ENCODE data around the gene CHRNB2.

Gene CHRNB2

DNA sequence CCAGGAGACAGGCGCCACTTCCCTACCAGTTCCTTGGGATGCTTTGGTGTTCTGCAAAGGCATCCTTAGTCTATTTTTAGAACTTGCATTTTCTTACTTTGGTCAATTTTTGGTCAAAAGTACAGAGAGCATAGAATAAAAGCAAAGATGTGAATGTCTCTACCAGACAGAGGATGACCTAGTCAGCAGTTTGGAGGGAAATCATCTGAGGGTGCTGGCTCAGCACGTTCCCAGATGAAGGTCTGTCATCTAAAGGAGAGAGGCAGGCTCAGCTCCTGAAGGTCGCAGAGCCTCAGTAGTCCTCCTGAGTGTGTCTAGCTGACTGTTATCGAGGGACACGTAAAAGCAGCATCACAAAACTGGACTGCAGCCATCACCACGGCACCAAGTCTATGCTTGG lies 15.3 kb downstream of the CHRNB2 start:
- DNase-seq: no peak

DNA sequence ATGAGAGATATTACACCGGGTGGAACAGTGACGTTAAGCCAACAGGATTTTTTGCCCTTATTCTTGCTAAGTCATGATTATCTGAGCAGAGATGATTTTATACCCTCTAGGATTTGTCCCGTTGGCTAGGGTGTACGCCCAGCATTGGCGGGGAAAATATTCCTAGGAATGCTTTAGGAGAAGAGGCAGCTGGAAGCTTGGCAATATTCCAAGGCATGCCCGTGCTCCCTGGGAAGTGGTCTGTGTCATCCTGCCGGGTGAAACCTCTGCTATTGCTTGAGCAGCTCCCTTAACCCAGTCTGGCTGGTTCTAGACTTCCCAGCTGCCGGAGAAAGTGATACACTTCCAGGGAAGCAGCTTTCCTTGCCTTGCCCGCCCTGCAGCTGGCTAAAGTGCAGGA lies 16.2 kb downstream of the CHRNB2 start:
- DNase-seq: no peak

DNA sequence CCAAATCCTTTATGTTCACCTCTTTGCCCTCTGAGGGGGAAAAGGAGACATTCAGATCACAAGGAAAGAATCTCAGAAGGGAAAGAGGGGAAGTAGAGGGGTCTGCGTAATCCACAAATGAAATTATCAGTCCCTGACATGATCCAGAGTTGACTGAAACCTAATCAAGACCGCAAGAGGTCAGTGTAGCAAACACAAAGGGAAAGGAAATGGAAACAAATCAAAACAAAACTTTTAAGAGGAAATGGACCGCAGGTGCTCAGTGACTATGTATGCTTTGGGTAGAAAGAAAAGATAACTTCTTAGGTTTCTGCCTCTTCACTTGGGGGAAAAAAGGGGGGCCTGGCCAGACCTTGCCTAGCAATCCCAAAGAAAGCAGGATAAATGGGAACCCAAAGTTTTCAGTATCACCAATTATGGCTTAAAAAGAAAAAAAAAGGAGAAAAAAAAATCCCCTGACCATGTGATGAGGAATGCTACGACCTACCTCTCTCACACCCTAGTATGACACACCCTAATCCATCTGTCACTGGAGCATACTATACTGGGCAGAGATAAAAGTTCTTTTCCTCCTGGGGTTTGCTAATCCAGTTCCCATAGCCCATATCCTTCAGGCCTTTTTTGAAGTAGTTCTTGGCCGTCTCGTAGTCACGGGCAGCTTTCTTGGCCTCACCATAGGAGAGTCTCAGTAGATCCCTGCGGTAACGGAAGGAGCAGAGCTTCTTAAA lies 16.9 kb downstream of the CHRNB2 start:
- no peak for DNase-seq

DNA sequence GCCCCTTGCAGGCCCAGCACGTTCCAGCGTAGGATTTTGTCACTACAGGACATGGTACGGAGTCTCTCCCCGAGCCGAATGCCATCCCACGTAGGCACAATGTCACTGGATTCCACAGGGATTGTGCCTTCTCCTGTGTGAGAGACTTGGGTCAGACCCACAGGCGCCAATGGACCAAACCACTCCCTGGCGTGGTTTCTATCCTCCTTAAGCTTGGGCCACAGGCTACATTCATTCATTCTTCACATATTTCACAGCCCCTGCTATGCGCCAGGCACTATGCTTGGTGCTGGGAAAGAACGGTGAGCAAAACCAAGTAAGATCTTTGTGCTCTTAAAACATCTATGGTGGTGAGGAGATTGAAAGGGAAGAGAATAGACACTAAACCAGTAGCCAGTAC lies 18.7 kb downstream of the CHRNB2 start:
- no peak for DNase-seq

DNA sequence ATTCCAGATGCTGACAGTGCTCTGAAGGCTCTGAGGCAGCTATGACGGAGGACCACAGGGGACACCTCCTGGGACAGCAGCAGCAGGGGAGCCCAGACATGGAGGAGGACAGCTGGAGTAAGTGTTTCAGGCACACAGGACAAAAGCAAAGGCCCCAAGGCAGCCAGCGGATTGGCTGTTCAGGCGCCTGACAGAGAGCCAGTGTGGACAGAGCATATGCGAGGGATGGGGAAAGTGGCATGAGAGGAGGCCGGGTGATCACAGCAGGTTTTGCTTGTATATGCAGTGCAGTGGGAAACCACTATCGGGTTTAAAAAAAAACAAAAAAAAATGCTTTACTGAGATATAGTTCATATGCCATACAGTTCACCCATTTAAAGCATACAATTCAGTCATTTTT lies 19.1 kb downstream of the CHRNB2 start:
- no peak for DNase-seq

DNA sequence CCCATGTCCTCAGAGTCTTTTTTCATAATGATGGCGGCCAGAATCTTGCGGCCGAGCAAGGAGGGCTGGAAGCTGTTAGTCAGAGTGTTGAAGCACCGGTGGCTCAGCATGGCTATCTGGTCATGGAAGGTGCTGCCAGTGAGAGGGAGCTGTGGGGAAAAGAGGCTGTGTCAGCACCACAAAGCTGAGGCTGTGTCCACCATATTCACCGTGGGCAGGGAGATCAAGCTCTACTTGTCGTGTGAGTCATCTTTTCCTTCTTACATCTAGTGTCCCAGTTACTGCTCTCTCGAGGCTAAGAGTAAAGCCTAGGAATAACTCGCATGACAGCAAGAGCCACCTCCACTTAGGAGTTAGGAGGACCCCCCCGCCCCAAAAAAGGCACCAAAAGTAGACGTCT lies 22.2 kb downstream of the CHRNB2 start:
- DNase-seq: no peak

DNA sequence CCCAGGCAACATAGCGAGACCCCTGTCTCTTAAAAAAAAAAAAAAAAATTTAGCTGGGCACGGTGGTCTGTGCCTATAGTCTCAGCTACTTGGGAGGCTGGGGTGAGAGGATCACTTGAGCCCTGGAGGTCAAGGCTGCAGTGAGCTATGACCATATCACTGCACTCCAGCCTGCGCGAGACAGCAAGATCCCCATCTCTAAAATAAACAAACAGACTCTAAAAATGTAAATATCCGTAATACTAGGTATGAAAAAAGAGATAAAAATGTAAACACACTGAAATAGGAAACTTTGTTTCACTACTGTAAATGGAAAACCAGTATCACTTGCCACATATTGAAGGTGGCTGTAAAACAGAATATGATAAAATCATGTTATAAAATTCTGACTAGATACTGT lies 23.2 kb downstream of the CHRNB2 start:
- DNase-seq: no peak

DNA sequence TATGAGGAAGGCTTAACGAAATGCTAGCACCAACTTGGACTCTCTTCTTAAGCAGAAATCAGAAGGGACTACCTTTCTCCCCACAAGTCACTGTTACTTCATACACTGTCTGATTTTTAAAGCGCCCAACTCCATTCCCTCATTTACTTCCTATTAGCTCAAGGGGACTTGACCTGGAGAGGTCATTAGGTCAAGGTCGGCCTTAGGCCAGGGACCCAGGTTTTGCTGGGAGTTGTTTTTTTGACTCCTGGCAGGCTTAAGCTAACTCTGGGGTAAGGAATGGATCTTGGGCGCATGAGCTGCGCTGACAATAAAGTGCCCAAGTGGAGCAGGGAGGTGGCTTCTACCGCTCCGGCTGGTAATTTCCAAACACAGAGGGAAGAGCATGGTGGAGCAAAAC lies 23.6 kb downstream of the CHRNB2 start:
- DNase-seq: no peak

DNA sequence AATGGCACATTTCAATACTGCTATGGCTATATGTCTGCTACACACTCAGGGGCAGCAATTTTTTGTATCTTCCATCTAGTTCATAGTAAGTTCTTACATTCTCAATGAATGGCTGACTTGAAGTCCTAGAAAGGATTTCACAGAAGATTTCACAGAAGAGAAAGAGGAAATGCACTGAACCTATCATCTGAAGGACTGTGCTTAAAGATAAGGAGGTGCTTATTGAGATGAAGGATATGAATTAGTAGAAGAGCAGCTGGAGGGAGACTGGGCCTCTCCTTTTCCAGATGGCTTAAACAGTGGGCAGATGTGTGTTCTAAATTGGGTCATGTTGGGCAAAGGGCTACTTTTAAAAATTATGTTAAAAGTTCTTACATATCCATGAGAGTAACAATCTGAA lies 25.8 kb downstream of the CHRNB2 start:
- no peak for DNase-seq

DNA sequence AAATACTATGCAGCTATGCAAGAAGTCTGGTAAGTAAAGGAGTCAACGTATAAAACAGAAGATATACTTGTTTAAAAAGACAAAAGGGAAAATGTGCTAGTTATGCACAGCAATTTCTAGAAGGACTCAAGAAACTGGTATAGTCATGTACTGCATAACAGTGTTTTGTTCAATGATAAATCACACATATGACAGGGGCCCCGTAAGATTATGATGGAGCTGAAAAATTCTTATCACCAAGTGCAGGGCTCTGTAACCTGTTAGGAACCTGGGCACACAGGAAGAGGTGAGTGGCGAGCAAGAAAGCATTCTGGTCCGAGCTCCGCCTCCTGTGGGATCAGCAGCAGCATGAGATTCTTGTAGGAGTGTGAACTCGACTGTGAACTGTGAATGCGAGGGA lies 27.2 kb downstream of the CHRNB2 start:
- no peak for DNase-seq

DNA sequence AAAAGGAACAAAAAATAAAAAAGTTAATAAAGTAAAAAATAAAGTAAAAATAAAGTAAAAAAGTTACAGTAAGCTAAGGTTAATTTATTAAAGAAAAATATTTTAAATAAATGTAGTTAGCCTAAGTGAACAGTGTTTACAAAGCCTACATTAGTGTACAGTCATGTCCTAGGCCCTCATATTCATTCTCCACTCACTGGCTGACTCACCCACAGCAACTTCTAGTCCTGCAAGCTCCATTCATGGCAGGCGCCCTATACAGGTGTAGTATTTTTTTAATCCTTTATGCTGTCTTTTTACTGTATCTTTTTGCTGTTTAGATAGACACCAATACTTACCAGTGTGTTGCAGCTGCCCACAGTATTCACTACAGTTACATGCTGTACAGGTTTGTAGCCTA lies 28.0 kb downstream of the CHRNB2 start:
- no peak for DNase-seq

DNA sequence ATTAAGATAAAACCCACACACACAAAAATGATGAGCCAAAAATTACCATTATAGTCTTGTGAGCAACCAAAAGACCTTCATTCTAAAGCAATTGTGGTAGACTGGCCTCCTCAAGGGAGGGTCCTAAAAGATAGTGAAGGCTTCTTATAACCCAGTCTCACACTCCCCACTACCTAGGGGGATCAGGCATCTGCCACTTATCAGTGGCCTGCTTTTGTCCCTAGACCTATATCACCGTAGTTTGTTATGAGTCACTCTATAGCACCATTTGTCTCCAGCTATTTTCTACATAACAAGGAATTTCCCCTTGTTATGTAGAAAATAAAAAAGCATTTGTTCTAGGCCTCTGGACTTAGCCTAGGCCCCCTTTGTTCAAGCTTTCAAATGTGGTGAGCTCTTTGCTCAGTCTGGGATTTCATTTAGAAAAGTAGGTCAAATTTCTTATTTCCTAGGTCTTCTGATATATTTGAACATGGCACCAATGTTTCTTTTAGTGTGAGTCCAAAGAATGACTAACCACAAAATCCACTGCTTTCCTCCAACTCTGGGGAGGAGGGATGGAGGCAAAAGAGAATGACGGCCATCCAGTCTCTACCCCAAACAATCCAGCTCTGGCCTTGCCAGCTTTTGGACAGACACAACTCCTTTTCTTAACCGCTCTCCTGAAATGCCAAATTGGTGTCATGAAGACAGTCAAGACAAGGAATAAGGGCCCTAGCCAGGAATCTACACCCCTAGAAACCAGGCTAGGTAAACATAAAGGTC lies 31.5 kb downstream of the CHRNB2 start:
- no peak for DNase-seq

DNA sequence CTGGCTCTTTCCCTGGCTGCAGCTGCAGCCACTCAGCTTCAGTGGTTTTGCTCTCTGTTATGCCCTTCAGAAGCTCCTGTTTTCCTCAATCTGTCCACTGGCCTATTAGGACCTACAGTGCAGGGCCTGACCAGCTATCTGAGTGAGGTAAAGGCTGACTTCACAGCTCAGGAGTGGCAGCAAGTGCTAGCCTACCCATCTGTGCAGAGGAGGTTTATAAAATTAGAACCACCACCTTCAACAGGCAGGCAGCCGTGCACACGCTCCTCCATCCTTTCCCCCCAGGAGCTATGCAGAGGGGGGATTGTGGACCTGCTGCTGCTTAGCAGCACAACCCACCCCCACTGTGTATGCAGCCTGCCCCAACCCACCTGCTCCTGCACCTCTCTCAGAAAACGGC lies 32.1 kb downstream of the CHRNB2 start:
- DNase-seq: no peak

DNA sequence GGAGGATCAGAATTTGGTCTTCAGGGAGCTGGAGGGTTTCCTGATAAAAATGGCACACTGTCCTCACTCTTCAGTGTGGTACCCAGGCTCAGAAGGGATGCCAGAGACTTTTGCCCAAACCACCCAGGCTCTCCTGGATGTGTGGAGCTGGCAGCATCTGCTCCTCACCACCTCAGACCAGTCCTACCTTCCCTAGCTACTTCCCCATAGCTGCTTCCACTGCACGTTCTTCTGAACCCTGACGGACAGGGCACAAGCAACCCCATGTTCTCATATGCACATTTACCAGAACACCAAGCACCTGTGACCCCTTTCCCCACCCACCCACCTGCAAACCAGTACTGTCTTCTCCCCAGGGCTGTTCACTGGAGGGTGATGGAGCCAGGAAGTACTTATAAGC lies 35.7 kb downstream of the CHRNB2 start:
- no peak for DNase-seq

DNA sequence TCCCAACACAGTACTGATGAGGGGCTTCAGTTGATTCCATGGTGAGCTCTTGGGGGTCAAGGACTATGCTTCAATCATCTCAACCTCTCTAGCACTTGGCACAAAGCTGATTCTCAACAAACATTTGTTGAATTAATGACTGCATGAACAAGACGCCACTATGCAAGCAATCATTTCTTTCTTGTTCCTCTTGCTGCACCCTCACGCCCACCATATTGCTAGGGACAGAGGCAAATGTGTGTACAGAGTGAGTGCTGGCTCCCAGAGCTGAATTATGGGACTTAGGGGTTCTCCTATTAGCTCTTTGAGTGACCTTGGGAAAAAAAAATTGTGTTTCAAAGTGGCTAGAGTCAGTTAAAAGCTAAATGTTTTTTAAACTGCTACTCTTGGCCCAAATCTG lies 38.0 kb downstream of the CHRNB2 start:
- DNase-seq: no peak

DNA sequence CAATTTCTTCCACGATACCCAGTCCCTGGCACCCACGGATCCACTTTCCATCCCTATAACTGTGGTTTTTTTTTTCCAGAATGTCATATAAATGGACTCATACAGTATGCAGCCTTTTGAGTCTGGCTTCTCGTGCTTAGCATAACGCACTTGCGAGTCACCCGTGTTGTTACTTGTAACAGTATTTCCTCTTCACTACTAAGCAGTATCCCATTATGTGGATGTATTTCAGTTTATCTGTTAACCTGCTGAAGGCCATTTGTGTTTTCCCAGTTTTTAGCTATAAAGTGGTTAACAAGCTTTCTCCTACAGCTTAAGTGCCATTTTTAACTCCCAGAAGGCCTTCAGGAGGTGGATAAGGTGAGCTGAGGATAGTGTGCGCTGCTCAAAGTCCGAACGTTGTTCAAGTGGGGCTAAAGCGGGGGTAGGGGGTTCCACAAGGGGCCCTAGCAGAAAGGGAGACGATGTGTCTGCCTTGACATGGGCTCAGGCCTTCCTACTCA lies 39.6 kb downstream of the CHRNB2 start:
- peak; percentile 12 for DNase-seq

DNA sequence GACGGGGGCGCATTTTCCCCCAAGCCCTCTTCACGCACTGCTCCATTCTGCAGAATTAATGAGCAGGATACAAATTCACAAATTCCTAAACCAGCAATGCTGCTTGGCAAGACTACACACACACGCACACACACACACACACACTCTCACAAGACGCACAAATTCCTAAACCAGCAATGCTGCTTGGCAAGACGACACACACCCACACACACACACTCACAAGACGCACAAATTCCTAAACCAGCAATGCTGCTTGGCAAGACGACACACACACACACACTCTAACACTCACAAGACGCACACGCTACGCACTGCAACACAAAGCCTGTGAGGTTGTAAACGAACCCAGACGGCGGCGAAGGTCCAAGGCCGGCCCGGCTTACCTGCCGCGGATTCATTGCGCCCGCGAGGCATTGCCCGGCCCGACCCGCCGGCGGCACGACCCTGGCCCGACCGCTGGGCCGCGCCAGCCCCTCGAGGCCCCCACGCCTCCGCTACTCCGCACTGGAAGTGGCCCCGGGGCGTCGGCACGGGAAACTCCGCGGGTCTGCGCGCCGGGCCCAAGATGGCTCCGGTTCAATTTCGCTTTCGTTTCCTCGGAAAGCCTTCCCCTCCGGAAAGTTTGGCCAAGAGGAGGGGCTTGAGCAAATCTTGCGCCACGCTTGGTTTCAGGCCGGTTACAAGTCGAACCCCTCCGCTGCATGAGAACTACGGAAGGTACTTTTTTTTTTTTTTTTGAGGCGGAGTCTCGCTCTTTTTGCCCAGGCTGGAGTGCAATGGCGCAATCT lies 40.2 kb downstream of the CHRNB2 start, which contains the start of gene ADAR:
TSS of gene ADAR (minus strand) at position 578 of the 788 bp plus-strand sequence. CDS start at position 398, 180 bp downstream.
- DNase-seq: peak; percentile 93

DNA sequence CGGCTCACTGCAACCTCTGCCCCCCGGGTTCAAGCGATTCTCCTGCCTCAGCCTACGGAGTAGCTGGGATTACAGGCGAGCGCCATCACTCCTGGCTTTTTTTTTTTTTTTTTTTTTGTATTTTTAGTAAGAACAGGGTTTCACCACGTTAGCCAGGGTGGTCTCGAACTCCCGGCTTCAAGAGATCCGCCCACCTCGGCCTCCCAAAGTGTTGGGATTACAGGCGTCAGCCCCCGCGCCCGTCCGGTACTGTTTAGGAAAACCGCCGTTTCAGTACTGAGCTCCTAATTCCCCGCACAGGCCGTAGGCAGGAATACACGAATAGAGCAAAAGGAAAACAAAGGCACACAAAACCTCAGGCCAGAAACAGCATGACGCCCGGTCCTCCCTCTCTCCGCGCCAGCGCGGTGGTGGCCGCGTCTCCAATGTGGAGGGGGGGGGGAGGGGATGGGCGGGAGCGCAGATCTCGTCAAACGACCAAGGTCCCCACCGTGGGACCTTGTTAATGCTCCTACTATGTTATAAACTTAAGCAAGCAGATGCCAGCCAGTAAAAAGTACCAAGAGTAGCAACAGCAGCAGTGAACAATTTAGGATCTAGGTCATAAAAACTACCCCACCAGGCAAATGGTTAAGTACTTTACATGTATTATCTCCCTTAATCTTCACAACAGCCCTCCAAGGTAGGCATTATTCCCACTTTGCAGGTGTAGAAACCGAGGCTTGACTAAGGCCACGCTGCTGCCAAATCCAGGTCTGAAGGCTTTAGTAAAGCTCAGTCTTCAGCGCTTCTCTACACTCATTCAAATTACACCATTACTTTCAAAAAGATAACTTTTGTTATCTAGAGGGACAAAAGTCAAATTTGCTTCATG lies 41.1 kb downstream of the CHRNB2 start:
- peak; percentile 35 for DNase-seq

DNA sequence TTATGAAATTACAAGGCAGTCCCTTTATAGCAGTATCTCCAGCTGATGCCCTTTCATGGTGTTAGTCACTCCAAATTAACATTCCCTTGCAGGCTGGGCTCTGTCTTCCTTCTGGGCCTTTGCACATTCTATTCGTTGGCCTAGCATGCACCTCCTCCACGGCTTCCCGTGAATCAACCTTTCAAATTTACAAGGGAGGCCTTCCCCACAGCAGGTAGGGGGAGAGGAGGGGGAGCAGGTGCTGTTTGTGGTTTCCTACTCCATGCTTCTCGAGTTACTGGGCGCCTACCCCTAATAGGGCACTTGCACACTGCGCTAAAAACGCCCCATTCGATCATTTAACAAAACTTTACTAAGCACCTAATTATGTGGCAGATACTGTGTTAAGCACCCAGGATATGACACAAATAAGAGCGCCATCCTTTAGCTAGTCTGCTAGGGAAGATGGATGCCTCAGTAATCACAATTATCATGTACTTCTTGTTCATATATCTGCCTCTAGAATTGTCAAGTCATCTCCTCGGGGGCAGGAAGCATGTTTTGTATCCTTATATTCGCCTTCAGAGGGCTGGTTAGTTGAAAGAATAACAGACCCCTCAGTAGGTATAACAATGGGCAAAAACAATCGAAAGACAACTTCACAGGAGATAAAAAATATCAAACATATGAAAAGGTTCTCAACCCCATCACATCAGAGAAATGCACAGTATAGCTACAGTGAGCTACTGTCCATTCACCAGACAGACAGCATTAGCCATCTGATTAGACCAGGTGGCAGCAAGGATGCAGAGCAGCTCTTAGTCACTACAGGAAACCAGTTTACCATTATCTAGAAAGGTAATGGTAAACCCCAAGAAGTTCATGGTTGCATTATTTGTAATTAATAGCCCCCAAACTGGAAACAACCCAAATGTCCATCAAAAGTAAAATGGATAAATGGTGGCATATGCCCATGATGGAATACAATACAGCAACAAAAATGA lies 42.1 kb downstream of the CHRNB2 start:
- peak; percentile 54 for DNase-seq

DNA sequence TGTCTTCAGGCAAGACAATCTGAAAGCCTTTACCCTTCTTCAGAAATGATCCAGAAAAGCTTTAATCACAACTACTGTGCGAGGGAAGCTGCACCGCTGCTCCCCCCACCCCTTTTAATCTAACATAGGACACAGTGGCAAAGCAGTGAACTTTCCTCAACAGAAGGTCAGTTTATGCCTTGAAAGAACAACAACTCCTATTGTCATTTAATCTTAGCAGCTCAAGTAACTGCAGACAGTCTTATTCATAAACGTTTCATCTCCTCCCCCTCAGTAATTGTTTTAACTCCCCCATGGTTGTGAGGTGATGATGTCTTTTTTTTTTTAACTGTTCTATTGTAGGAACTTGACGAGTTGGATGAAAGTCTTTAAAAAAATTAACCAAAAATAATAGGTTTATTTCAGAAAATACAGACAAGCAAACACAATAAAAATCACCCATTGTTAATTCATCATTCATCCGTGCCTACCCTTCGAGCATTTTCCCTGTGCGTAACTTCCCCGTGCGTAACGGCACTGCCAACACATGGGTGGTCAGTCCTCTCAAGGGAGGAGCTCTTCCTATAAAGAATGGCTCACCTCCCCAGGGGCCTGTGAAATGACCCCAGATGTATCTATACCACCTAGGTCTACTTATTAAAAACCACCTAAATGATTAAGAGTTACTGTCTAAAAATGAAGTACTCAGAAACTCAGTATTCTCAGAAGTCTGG lies 43.7 kb downstream of the CHRNB2 start:
- DNase-seq: no peak

DNA sequence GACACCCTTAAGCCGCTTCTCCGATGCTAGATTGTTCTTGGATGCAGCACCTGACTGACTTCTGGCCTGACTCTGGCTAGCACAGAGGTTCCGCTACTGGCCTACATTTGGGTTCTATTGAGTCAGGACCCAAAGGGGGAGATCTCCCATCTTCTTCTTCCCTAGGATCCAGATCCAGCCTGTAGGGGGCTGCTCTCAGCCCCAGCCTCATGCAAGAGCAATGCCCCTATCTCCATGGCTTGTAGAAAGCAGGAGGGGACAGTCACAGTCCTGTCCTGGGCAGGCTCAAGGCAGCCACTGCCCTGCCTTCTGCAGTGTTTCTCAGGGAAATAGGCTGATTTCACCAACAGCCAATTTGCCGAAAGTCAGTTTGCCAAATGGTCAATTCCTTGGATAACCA lies 46.7 kb downstream of the CHRNB2 start:
- no peak for DNase-seq

All from activated naive CD4-positive, alpha-beta T cell treated with Interleukin-2 at 50 U/mL for 16 hours (primary cell).